ENCODE results near the gene CAMSAP2.
A peak's percentile ranks its signal among the peaks of the same experiment; 100 is the strongest.
"Not testable (repeated sequence)": the region's sequence is repeated elsewhere in the genome, so short reads cannot be mapped to it uniquely, and the experiment has no call there.

CAMSAP2 gene

DNA sequence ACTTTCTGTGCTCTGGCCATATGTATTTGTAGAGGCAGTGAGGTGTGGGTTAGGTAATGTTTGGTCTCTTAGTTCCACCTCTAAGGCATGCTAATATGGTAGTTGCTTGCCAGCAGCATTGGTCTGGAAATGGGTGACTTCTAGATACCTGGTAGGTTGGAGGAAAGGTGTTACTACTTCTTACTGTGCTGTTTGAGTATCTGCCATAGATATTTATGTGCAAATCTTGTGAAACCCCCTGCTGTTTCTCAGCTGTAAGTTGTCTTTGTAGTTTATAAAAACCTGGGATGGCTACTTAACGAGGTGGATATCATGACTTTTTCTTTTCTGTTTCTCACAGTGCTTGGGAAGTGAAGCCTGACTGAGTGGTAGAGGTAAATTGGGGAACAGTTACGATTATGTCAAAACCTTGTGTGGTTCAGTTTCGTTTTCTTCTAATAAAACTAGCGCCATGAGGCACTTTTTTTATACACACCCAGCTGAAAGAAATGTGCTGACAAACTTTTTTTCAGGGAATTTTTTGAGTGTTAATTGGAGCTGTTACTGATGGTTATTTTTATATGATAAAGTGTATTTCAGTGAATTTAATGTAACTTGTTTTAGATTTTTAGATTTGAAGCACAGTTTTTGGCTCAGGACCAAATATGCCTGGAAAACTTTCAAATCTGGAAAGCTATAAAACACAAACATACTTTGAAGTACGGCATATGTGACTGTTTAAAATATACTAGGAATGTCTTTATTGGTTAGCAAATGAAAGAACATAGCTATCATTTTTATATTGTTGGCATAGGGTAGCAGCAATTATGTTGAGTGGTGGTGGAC is 42.1 kb downstream of the CAMSAP2 start:
- FAIRE-seq (no peak), DNase-seq (ENCODE audit: insufficient read length, low spot score) (no peak)

GRCh38 chr1:200783926-200784325 is 45.2 kb downstream of the CAMSAP2 start:
- no peak for DNase-seq (ENCODE audit: insufficient read length, low spot score)
- FAIRE-seq, result no peak

DNA sequence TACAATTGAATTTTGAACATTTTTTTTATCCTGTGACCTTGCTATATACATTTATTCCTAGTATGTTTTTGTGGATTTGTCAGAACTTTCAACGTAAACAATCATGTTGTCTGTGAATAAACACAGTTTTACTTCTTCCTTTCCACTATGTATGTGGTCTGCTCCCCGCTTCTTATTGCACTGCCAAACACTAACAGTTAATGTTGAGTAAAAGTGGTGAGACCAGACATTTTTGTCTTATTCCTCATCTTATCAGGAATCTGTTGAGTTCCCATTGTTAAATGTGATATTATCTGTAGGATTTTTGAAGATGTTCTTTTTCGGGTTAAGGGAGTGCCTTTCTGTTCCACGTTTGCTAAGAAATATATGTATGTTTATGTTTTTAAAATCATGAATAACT is 45.9 kb downstream of the CAMSAP2 start:
- FAIRE-seq (no peak), DNase-seq (ENCODE audit: insufficient read length, low spot score) (no peak)

DNA sequence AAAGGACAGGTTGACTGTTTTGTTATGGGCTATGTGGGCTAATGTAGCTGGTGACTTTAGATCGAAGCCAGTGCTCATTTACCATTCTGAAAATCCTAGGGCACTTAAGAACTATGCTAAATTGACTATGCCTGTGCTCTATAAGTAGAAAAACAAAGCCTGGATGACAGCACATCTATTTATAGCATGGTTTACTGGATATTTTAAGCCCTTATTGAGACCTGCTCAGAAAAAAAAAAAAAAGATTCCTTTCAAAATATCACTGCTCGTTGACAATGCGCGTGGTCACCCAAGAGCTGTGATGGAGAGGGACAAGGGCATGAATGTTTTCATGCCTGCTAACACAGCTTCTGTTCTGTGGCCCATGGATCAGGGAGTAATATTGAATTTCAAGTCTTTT is 48.1 kb downstream of the CAMSAP2 start:
- FAIRE-seq, result no peak
- DNase-seq (ENCODE audit: insufficient read length, low spot score), result no peak

GRCh38 chr1:200787896-200788387 is 49.2 kb downstream of the CAMSAP2 start:
- no peak for FAIRE-seq
- DNase-seq (ENCODE audit: insufficient read length, low spot score), result no peak

DNA sequence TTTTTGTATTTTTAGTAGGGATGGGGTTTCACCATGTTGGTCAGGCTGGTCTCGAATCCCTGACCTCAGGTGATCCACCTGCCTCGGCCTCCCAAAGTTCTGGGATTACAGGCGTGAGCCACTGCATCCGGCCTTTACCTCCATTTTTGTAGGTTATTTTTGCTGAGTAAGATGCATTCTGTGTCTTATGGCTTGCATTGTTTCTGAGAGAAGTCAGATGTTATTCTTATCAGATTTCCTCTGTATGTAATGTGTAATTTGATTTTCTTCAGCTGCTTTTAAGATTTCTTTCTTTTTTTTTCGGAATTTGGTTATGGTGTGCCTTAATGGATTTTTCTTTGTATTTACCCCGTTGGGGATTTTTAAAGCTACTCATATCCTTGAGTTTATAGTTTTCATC is 52.3 kb downstream of the CAMSAP2 start:
- not testable (repeated sequence) for DNase-seq (ENCODE audit: insufficient read length, low spot score); FAIRE-seq

DNA sequence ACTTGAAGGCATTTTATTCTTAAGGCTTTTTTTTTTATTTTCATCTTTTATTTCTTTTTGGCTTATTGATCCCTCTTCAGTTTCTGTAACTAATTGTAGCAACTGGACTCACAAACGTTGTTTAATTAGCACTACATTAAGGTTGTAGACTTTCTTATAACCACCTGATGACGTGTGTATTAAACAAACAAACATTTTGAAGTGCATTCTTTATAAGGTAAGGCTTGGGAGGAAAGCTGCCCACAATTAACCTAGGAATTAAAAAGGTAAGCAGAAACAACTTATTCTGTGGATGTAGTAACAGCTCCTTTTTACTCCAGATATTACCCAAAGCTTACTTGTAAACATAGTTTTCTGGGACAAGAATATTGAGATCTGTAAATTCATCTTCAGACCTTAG is 55.0 kb downstream of the CAMSAP2 start:
- DNase-seq (ENCODE audit: insufficient read length, low spot score), result no peak

GRCh38 chr1:200794506-200795065 is 55.9 kb downstream of the CAMSAP2 start:
- no peak for DNase-seq (ENCODE audit: insufficient read length, low spot score)
- FAIRE-seq, result no peak

More for the DNA sequence above, 55.0 kb downstream of the CAMSAP2 start:
- FAIRE-seq, result no peak

DNA sequence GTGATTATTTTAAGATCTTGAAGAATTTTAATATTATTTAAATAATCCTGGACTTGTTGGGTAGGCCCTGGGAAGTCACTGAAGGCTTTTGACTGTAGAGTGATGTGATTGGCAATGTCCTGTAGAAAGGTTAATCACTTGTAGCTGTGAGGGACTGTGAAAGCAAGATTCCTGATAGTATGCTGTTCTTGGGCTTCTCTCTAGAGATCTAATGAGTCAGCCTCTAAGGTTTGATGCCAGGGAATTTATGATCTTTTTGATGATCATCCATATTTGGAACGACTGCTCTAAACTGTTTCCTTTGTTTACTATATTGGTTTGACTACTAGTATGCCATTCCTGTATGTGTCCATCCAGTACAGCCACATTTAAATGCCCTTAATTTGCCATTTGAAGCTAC is 56.5 kb downstream of the CAMSAP2 start:
- DNase-seq (ENCODE audit: insufficient read length, low spot score) (no peak), FAIRE-seq (no peak)

DNA sequence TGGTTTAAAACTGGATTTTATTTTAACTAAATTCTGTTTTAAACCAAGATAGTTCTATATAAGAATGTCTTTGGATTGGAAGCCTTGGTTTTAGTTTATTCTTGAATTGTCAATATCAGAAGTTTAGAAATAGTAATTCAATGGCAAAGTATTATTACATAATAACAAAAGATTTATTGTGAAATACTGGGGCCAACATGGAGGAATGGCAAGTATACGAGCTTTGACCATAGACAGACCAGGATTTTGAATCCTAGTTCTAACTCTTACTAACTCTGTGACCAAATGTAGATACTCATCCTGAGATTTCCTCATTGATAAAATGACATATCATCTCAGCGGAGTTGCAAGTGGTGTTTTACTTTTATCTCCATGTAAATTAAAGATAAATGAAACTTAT is 63.3 kb downstream of the CAMSAP2 start:
- DNase-seq (ENCODE audit: insufficient read length, low spot score) (no peak), FAIRE-seq (no peak)

DNA sequence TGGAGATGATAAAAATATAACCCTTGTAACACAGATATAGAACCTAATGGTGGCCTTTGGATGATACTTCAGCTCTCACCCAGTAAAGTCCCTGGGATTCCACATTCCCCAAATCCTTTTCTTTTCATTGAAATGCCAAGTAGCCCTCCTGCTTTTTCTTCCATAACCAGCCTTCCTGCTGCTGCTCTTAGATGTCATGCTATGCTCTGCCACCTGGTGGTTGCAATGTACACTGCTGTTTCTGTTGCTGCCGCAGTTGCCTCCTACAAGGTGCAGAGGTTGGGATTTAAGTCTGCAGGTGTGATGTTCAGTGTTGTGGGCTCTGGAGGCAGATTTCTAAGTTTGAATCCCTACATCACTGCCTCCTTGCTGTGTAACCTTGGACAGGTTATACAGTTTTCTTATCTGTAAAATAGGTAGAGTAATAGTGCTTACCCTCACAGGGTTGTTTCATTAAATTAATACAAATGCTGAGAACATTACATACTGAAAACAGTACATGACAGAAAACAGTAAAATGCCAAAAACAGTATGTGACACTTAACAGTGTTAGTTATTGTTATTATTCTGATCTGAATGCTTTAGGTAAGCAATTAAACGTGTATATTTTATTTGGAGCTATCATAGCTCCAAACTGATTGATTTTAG is 64.3 kb downstream of the CAMSAP2 start:
- DNase-seq (ENCODE audit: insufficient read length, low spot score) (peak; percentile 80), FAIRE-seq (peak; percentile 58)

DNA sequence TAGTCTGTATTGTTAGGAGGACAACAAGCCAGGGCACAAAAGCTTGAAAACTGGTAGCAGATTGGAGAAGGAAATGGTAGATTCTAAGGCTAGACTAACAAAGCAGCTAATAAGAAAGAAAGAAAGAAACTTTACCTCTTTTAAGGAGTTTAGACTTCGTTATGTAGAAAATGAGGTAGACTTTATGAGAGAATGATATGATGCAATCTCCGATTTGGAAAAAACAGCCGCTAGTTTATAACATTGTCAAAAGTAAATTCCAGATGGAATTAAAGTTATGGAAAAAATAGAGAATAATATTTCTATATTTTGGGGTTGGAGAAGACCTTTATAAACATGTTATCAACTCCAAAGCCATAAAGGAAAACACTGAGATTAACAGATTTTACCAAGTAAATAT is 67.0 kb downstream of the CAMSAP2 start:
- no peak for DNase-seq (ENCODE audit: insufficient read length, low spot score)
- FAIRE-seq, result no peak

GRCh38 chr1:200808846-200809245 is 70.2 kb downstream of the CAMSAP2 start:
- no peak for DNase-seq (ENCODE audit: insufficient read length, low spot score)
- no peak for FAIRE-seq

- FAIRE-seq (no peak), DNase-seq (ENCODE audit: insufficient read length, low spot score) (no peak)
These were observed 73.0 kb downstream of the CAMSAP2 start for GRCh38 chr1:200811704-200812103.

DNA sequence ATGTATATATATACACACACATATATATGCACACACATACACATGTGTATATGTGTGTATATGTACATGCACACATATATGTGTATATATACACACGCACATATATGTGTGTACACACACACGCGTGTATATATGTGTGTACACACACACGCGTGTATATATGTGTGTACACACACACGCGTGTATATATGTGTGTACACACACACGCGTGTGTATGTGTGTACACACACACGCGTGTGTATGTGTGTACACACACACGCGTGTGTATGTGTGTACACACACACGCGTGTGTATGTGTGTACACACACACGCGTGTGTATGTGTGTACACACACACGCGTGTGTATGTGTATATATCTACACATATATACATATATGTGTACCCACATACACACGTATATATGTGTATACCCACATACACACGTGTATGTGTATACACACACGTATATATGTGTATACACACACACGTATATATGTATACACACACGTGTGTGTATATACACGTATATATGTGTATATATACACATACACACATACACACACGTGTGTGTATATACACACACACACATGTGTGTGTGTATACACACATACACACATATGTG is 78.0 kb downstream of the CAMSAP2 start:
- FAIRE-seq, result peak; percentile 31
- DNase-seq (ENCODE audit: insufficient read length, low spot score), result not testable (repeated sequence)

DNA sequence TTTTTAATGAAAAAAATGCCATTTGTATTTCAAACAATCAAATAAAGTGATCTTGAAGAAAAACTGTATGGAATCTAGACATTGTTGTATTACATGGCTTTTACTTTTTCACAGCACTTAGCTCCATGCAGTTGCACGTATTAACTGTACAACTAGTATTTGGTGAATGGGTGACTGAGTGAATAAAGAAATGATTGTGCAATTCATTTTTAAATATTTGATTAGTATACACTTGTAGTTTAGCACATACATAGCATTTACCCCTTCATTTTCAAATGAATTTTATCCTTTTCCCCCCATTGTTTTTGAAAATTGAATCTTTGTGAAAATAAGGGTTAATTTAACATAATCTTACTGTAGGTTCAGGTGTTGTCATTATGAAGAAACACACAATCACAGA is 79.6 kb downstream of the CAMSAP2 start:
- no peak for FAIRE-seq
- DNase-seq (ENCODE audit: insufficient read length, low spot score), result no peak

GRCh38 chr1:200819726-200820125 is 81.0 kb downstream of the CAMSAP2 start:
- DNase-seq (ENCODE audit: insufficient read length, low spot score), result no peak
- FAIRE-seq, result no peak

DNA sequence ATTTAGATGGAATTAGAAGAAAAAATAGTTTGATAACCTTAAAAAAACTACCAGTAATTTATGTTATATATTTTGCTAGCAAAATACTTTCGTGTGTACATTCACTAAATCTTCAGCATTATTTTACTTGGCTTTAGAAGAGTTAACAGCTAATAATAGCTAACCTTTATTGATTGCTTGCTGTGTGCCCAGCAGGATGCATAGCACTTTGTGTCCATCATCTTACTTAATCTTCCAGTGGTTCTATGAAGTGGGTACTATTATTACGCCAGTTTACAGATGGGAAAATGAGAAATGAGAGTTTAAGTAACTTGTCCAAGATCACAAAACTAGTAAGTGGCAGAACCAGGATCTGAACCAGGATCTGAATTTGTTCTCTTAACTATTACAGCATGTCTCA is 92.4 kb downstream of the CAMSAP2 start:
- FAIRE-seq, result no peak

DNA sequence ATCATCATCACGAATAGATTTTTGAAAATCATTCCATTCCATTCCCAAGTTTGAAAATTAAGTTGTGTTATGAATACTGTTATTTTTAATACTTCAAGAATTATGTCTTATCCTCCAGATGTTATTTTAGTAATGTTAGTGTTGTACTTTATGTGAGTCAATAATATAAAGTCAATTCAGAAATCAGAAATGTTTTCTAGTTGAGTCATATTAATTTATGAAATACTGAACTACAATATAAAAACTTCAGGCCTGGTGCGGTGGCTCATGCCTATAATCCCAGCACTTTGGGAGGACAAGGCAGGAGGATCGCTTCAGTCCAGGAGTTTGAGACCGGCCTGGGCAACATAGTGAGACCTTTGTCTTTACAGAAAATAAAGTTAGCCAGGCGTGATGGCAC is 95.7 kb downstream of the CAMSAP2 start:
- no peak for DNase-seq (ENCODE audit: insufficient read length, low spot score)

More for the DNA sequence above, 92.4 kb downstream of the CAMSAP2 start:
- DNase-seq (ENCODE audit: insufficient read length, low spot score), result no peak

GRCh38 chr1:200836213-200836612 is 97.5 kb downstream of the CAMSAP2 start:
- no peak for DNase-seq (ENCODE audit: insufficient read length, low spot score)
- no peak for FAIRE-seq

More for the DNA sequence above, 95.7 kb downstream of the CAMSAP2 start:
- no peak for FAIRE-seq

GRCh38 chr1:200837931-200838571 is 99.4 kb downstream of the CAMSAP2 start:
- FAIRE-seq (no peak), DNase-seq (ENCODE audit: insufficient read length, low spot score) (peak; percentile 9)

Measured in HTR-8/SVneo (cell line).